Right forelimb (tissue), 1 donor: ENCODE measurements around the gene TFB2M.
"Not testable (repeated sequence)": the region's sequence is repeated elsewhere in the genome, so short reads cannot be mapped to it uniquely, and the experiment has no call there.

Source experiments
- DNase-seq: peaks from one replicate; pipeline ENCODE4 v3.0.0-alpha.2; 2018

The TFB2M gene

DNA sequence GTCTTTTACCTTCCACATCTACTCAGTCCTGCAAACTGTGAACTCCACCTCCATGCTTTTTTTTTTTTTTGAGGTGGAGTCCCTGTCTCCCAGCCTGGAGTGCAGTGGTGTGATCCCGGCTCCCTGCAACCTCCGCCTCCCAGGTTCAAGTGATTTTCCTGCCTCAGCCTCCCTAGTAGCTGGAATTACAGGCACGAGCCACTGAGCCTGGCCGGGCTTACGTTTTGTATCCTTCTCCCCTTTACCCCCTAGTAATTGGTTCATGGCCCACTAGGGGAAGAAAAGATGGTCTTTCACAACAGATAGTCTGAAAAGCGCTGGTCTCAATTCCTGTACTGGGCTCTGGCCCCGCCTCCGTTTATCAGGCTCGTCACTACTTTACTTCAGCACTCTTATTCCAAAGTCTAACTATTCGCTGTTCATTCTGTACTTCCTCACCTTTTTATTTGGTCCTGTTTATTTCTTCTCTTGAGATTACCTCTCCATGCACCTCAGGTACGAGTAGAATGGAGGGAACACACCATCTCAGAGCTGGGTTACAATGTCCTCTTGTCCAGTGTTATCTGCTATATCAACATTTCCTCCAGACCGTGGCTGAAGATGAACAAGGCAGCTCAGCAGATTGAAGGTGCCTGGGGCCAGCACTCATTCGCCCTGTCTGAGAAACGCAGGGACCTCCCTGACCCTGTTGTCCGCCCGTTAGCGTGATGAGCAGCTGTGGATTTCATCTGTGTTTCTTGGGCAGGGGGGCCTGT is 16.4 kb upstream of the TFB2M start:
- no peak for DNase-seq

DNA sequence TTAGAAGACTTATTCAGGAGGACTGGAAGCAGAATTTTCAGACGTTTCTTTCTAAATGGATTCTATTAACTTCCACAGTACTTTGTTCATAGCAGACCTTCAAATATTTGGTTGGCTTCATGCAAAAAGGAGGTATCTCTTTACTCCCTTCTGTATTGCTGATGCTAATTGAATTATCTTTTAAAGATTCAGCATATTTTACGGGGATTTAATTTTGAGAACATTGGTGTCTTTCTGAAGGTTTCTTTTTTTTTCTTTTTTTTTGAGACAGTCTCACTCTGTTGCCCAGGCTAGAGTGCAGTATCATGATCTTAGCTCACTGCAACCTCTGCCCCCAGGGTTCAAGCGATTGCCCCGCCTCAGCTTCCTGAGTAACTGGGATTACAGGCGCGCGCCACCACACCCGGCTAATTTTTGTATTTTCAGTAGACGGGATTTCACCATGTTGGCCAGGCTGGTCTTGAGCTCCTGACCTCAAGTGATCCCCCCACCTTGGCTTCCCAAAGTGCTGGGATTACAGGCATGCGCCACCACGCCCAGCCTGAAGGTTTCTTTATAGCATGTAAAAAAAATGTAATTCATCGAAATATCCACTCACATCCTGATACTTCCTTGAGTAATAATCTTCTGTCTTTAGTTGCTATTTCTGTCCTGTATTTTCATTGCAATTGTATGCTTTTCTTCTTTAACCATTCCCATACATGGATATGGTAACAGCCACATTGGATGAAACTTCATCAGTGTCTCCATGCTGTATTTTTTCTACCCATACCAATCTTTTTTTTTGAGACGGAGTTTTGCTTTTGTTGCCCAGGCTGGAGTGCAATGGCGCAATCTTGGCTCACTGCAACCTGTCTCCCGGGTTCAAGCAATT is 14.7 kb upstream of the TFB2M start:
- DNase-seq: no peak

DNA sequence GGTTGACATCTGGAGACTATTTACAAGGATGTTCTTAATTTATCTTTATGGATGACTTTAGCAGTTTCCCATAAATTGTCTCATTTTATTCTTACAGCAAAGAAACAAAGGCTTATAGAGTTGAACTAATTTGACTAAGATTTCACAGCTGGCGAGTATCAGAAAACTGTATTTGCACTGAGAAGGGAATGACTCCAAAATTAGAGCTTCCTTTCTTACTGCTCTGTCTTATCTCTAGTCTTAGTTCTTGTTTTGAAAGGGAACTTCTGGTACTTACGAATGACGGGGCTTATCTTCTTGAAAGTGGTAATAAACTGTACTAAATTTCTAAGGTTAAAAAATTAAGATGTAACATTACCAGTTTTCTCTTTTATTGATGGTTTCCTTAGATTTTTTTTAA is 13.8 kb upstream of the TFB2M start:
- no peak for DNase-seq

DNA sequence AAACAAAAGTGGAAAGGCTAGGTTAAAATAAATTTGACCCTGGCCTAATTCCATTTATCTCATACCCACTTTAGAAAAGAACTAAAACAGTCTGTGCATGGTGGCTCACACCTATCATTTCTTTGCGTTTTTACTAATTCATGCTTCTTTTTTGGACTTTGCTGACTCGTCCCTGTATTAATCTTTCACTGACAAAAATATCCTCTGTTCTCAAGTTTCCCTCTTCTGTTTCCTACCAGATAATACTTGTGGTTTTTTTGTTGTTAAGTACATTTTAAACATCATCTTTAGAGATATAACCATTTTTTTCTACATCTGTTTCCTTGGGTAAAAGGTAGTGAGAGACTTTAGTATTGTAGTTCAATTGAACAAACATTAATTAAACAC is 11.7 kb upstream of the TFB2M start:
- no peak for DNase-seq

DNA sequence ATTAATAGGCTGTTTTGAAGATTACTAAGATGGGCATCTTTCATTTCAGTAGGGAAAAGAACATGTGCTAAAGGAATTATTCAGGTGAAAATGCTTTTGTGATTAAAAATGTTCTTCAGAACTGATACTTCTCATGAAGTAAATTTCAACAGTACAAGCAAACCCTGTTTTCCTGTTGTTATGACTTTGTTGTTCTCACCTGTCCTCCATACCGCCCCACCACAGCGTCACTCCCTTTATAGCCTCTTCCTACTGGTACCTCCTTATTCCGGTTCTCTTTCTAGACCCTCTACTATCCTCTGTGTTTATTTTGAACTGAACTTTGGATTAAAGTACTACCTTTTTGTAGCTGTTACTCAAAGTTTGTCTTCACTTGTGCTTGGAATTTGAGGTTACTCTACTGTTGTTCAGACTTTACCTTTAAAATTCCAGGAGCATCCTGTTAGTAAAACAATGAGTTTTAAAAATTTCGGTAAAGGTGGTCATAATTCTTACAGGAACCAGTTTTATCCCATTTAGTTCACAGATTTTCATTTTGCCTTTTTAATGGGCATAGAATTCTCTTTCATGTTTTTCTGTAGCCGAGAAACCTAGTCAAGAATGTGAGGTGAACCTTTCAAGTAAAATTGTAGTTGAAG is 11.1 kb upstream of the TFB2M start:
- no peak for DNase-seq

DNA sequence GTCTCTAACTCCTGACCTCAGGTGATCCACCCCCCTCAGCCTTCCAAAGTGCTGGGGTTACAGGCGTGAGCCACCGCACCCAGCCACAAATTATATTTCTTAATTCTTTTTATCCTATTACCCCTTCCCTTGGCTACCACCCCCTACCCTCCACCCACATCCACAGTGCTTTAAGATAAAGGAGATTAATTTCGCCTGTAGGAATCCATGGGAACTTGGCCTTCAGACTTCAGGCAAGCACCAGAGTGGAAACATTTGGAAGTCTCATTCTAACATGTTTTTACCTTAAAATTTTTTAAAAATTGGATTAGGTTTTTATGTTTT is 10.6 kb upstream of the TFB2M start:
- no peak for DNase-seq

DNA sequence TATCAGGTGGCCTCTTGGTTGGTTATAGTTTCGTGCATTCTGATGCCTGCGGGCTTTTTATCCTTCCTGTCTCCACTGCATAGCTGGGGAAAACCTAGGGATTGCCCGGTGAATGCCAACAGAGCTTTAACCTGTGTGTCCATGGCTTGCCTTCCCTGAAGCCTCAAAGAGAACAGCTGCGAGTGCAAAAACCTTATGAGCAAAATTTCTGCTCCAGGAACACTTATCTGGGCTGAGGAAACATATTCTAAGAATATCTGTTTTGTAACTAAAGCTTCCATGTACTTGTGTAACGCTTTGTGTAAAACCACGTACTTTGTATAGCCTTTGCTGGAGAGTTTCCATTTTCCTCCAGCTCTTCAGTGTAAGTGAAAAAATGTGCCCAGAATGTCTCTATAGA is 7.4 kb upstream of the TFB2M start:
- DNase-seq: no peak

DNA sequence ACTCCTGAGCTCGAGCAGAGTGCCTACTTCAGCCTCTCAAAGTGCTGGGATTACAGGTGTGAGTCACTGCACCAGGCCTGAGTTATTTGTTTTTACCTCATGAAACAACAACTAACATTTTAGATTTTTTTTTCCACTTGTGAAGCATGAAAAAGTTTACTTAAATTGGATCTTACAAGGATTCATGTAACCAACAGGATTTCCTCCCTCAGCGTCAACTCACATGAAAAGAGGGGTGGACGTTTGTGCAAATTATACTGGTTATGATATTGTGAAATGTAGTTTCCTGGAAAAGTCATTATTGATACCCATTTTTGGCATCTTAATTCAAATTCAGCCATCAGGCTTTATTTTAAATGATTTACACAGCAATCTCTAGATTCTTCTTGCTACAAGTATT is 6.7 kb upstream of the TFB2M start:
- no peak for DNase-seq

DNA sequence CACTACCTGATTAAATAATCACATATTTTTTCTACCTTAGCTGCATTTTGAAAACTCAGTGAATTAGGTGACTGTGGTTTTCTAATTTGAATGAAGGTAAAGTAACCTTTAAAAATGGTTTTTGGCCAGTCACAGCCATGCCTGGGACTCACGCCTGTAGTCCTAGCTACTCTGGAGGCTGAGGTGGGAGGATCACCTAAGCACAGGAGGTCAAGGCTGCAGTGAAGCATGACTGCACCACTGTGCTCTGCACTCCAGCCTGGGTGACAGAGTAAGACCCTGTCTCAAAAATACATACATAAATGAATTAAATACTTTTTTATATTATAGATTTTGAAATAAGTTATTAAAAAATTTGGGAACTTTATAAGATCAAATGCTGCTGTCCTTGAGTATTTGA is 5.9 kb upstream of the TFB2M start:
- no peak for DNase-seq

DNA sequence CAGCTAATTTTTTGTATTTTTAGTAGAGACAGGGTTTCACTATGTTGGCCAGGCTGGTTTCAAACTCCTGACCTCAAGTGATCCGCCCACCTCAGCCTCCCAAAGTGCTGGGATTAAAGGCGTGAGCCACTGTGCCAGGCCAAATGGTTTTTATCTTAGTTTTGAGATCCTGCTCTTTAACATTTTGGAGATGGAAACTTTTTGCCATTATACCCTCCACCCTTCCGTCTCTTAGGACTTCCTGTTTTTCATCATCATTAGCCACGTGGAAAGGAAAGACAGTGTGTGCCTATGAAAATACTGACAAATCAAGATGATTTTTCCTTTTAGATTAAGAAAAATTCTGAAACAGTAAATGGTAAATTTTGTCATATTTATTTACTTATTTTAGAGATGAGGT is 5.2 kb upstream of the TFB2M start:
- not testable (repeated sequence) for DNase-seq

DNA sequence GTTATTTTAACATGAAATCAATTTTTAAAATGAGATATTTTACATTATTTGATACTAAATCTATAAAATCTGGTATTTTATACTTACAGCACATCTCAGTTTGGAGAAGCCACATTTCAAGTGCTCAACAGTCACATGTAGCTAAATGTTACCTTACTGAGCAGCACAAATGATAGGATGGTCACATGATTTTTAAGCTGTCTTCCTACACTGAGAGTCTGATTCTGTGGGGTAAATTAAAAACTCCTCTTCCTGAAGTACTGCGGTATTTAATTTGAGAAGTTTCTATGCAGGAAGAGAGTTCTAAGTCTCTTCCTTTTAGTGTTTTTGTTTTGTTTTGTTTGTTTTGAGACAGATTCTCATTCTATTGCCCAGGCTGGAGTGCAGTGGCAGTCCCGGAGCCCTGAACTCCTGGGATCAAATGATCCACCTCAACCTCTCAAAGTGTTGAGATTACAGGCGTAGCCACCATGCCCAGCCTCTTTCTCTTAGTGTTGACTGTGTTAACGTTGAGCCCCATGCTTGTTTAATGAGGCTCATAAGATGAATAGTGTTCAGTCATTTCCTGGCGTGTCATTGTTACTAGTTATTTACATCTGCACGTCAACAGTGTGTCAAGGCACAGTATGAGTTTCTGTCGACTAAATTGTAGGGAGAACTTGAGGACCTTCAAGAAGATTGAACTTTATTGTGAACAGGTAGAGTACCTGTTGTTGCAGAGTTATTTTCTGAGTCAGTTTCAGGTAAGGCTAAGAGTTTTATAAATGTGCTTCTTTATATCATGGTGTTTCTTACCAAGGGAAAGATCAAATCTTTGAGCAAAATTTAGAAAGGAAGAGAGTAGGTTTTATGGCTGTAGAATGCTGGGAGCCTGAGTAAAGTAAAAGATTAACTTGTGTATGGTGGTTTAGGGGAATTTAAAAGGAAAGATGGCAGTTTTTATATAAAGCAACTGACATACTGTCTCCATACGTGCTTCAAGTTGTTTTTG is 3.5 kb upstream of the TFB2M start:
- no peak for DNase-seq

DNA sequence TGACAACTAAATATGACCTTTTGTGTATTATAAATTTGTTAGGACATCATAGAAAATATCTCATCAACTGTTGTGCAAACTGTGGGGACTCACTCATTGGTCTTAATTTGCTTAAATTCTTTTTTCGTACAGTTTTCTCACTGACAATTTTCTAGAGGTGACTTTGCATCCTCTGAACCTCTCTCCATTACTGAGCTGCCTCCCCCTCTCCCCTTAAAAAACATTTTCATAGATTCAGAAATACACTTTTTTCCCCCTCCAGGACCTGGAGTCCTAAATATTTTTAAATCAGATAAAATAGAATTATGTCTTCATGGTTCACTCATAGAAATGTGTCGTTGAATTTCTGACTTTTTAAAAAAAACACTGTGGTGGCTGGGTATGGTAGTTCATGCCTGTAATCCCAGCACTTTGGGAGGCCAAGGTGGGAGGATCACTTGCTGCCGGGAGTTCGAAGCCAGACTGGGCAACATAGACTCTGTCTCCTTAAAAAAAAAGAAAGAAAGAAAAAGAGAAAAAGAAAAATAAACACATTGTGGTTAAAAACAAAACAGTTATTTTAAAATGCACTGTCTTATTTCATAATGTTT is 1.7 kb upstream of the TFB2M start:
- no peak for DNase-seq

DNA sequence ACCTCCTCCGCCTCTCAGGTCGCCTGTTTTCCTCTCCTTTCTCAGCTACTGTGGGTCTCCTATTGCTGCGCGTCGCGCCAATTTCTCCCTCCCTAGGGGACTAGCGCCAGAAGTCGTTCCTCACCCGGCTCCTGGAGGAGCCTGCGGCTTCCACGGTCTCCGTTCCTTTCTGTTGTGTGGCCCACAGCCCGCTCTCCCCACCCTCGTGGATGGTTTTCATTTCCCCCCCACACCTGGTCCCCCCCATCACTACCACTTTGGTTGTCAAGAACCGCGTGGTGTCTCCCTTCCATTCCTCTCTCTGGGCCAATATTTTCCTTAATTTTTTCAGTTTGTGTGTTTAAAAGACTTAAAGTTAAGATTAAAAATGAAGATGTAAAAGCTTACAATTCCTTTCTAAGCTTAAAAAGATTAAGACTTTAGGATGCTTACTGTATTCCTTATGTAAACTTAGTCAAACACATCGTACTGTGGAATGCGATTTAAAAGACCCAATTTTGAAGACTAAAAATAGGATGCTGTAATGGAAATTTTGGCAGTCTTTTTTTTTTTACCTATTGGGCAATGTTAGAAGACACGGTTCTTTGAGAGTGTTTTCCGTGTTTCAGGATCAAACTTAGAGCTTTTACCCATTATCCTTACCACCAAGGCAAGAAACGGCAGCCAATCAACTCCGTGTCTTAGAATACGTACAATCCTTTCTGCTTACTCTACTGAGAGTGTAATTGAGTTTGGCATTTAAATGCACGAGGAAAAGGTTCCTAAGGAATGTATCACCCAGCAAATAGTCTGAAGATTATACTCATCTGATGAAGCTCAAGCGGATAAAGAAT is 968 bp upstream of the TFB2M start:
- no peak for DNase-seq

DNA sequence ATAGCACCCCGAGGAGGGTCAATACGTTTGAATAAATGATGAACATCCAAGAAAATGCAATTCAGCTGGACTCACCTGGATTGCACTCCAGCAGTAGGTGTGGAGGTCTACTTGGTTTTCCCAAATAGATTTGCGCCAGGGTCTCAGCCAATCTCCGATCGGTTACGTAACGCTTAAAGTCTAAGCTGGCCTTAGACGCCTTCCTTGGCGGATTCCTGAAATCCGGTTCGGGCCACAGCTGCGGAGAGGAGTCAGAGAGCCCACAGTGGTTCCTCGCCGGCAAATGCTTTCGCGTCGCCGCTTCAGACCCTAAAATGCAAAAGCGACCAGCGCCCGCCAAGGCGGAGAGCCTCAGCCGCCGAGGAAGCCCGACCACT is 322 bp downstream of the TFB2M start:
- no peak for DNase-seq

DNA sequence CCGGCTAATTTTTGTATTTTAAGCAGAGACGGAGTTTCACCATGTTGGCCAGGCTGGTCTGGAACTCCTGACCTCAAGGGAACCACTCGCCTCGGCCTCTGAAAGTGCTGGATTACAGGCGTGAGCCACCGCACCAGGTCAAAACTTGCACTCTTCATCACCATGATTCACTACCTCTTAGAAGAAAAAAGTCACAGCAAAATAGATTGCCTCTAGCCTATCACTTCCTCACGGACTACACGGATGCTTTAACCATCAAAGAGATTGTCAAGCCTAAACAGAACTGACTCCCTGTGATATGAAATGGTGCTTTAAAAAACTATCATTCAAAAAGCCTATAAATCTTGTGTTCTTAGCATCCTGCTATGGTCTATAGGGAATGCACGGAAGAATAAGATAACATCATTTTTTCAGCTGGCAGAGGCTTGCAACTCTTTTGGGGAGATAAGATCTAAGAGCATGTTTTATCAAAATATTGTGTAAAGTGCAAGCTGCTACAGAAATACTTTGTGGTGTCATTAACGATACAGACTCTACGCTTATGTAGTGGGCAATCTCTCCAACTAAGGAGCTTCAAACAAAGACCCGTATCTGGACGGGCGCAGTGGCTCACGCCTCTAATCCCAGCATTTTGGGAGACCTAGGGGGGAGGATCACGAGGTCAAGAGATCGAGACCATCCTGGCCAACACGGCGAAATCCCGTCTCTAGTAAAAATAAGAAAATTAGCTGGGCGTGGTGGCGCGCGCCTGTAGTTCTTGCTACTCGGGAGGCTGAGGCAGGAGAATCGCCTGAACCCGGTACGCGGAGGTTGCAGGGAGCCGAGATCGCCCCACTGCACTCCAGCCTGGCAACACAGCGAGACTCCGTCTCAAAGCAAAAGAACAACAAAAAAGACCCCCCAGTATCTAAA is 966 bp downstream of the TFB2M start:
- no peak for DNase-seq

DNA sequence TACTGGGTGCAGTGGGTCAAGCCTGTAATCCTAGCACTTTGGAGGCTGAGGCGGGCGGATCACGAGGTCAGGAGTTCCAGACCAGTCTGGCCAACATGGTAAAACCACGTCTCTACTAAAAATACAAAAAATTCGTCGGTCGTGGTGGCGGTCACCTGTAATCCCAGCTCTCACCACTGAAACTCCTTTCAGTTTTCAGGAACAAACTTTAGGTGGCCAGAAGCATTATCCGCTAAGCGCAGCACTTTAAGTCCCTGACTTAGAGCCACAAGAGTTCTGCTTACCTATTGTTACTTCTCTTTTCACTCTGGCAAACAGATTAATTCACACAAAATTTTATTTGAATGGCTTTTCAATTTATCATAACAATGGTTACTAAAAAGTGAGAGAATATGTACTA is 5.2 kb downstream of the TFB2M start:
- not testable (repeated sequence) for DNase-seq

DNA sequence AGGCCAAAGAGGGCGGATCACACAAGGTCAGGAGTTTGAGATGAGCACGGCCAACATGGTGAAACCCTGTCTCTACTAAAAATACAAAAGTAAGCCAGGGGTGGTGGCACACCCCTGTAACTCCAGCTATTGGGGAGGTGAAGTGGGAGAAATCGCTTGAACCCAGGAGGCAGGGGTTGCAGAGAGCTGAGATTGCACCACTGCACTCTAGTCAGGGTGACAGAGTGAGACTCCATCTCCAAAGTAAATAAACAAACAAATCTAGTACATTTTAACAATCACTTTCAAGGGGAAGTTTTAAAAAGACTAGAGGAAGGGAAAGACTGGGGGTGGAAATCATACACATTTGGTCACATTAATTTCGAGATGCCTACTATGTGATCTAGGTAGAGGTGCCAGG is 6.8 kb downstream of the TFB2M start:
- no peak for DNase-seq

DNA sequence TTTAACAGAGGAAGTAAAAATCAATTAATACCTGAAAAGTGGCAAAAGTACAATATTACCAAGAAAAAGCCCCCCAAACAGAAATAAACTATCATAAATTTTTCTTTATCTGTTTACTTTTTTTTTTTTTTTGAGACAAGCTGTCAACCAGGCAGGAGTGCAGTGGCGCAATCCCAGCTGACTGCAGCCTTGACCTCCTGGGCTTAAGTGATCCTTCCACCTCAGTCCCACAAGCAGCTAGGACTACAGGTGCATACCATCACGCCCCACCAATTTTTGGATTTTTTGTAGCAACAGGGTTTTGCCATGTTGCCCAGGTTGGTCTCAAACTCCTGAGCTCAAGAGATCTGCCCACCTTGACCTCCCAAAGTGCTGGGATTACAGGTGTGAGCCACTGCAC is 8.0 kb downstream of the TFB2M start:
- no peak for DNase-seq

DNA sequence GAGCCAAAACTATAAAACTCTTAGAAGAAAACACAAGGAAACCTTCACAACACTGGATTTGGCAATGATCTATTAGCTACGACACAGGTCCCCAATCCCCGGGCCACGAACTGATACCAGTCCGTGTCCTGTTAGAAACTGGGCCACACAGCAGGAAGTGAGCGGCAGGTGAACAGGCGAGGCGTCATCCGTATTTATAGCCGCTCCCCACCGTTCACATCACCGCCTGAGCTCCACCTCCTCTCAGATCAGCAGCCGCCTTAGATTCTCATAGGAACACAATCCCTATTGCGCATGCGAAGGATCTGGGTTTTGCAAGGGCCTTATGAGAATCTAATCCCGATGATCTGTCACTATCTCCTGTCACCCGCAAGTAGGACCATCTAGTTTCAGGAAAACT is 11.9 kb downstream of the TFB2M start:
- DNase-seq: no peak

DNA sequence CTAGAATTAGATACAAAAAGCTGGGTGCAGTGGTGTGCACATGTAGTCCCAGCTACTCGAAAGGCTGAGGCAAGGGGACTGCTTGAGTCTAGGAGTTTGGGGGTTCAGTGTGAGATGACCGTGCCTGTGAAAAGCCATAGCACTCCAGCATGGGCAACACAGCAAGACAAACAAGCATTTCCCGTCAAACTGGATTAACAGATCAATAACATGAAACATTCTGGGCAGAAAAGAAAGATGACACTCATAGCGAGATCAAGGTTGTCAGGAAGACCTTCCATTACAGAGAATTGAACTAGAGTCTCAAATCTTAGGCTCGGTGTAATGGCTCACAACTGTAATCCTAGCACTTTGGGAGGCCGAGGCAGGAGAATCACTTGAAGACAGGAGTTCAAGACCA is 14.0 kb downstream of the TFB2M start:
- DNase-seq: no peak
